Peyer's patch (tissue), 4 donors: Measurements from ENCODE around the gene FCN1.

Source experiments
- CTCF ChIP-seq, 6 experiments: fragments of 450-650 bp in 4 of 6; fragments of 200-600 bp in 2 of 6; sonication (generic) in 1 of 6; IDR thresholded peaks; one replicate each; pipeline ENCODE4 v1.5.1; 2017 to 2019; ENCODE audit warnings: antibody characterized with exemption in 6 of 6, mild to moderate bottlenecking in 3 of 6, moderate library complexity in 1 of 6
- POLR2A ChIP-seq, 2 donors: fragments of 450-650 bp; IDR thresholded peaks; one replicate each; pipeline ENCODE4 v1.5.1; 2017; ENCODE audit warnings: antibody characterized with exemption in 2 of 2, mild to moderate bottlenecking in 2 of 2, moderate library complexity in 2 of 2

- TF ChIP-seq CTCF (IDR thresholded peaks at IDR 0.05): no peak
- TF ChIP-seq POLR2A (IDR thresholded peaks at IDR 0.05): no peak
Measured at GRCh38 chr9:134932171-134932570, 14.5 kb upstream of the FCN1 start.
